ENCODE data around the gene LANCL3. TPM values are rescaled to one million over a fixed set of nuclear protein-coding genes. Genes with fewer than 3 reads are reported as not detected.
A peak's percentile ranks its signal among the peaks of the same experiment; 100 is the strongest.

LANCL3 gene
- total RNA-seq, 1 experiment from 2014 or later: 0.26 TPM

- Histone ChIP-seq H3K9ac (ENCODE audit: extremely low read depth, insufficient read length, low read length) (no peak overlapping the region), H4K20me1 (ENCODE audit: control insufficient read depth, insufficient read depth, insufficient read length) (no peaks in the 10 kb centered on the region), H3K27me3 (ENCODE audit: insufficient read depth, low read length) (no peaks in the 10 kb centered on the region), H2BK20ac (ENCODE audit: low read depth, low read length, poor library complexity, severe bottlenecking) (no peak overlapping the region), H3K4ac (ENCODE audit: low read depth, low read length) (no peak overlapping the region), H4K5ac (ENCODE audit: insufficient read length, low read depth, low read length) (no peak overlapping the region), H3T11ph (ENCODE audit: low read length) (no peak overlapping the region), H3K79me2 (ENCODE audit: insufficient read depth, low read length) (no peaks in the 10 kb centered on the region), H2BK15ac (ENCODE audit: low read depth, low read length) (no peak overlapping the region), H4K91ac (ENCODE audit: insufficient read length, low read depth, low read length) (no peak overlapping the region), H2BK12ac (ENCODE audit: insufficient read length, low read depth, low read length) (no peak overlapping the region), H2BK120ac (ENCODE audit: low read depth, low read length, poor library complexity, severe bottlenecking) (no peak overlapping the region), H3K27ac (ENCODE audit: insufficient read length, low read depth, low read length) (no peak overlapping the region), H3K4me1 (ENCODE audit: insufficient read depth, low read length) (peaks cover 6% of the 10 kb centered on the region; the same call in 1 of the 2 replicates), H3K9me3 (ENCODE audit: control insufficient read depth, low read depth, low read length) (no peaks in the 10 kb centered on the region), H3K79me1 (ENCODE audit: insufficient read depth, low read depth, low read length, poor library complexity, severe bottlenecking) (no peaks in the 10 kb centered on the region), H2AK5ac (ENCODE audit: insufficient read length, low read length) (no peak overlapping the region), H3K14ac (ENCODE audit: insufficient read depth, low read length) (no peak overlapping the region), H2AFZ (ENCODE audit: low read length) (no peak overlapping the region), H3K23me2 (ENCODE audit: insufficient read length, low read depth, low read length, poor library complexity, severe bottlenecking) (no peaks in the 10 kb centered on the region), H3K4me2 (ENCODE audit: insufficient read depth, insufficient read length, low read length) (no peak overlapping the region), H4K8ac (replicated peaks; ENCODE audit: insufficient read length, low read depth, low read length) (no peak overlapping the region), H3K56ac (ENCODE audit: insufficient read length, low read depth, low read length) (no peak overlapping the region), H2BK5ac (ENCODE audit: insufficient read length, low read length) (no peak overlapping the region), H3K18ac (ENCODE audit: insufficient read length, low read depth, low read length) (no peak overlapping the region), H3K23ac (ENCODE audit: insufficient read length, low read depth, low read length) (no peak overlapping the region)
- no CpG with 5 or more reads among the region's 1 CpG for WGBS (ENCODE audit: extremely low coverage, insufficient read length, low lambda C conversion rate)
- peaks cover 58 to 69% of the 10 kb centered on the region in 2 experiments for H3K9me3 Mint-ChIP-seq
- H3K27me3 Mint-ChIP-seq (ENCODE audit: low read depth): no peaks in the 10 kb centered on the region
- H3K27ac Mint-ChIP-seq: 0 out of 7 replicates have a peak overlapping the region, but pooled peaks of 1 of the 3 experiments have one; percentile 19
- DNase-seq: peak; percentile 29
- no peak for TF ChIP-seq CTCF (conservative IDR thresholded peaks at IDR 0.05)
- H3K4me3 Mint-ChIP-seq: no peak overlapping the region
- H3K4me1 Mint-ChIP-seq: peaks cover 7 to 13% of the 10 kb centered on the region in 2 experiments; a peak in 3 of 4 replicates
- H3K36me3 Mint-ChIP-seq (ENCODE audit: insufficient read depth in 1 of 3, low read depth in 3 of 3): peaks cover 0 to 5% (median 2%) of the 10 kb centered on the region in 3 experiments; a peak in 3 of 7 replicates
Measured at GRCh38 chrX:37651921-37652452, 80.5 kb downstream of the LANCL3 start.
